ENCODE data around the gene EPM2AIP1. TPM values are rescaled to one million over a fixed set of nuclear protein-coding genes. Genes with fewer than 3 reads are reported as not detected.

The EPM2AIP1 gene
- total and polyA plus RNA-seq, 2 experiments from 2014 or later: 7.5 to 20.2 TPM

GRCh38 chr3:36993326-36994283 is 674 bp upstream of the EPM2AIP1 start, which contains the start of gene MLH1:
MLH1 (plus strand) TSS chr3:36993518; CDS start chr3:36993548, 30 bp downstream.
- peaks cover 37% of the 10 kb centered on the region for H3K4me1 ChIP-seq (ENCODE audit: insufficient read depth)
- peaks cover 25% of the 10 kb centered on the region for H3K36me3 ChIP-seq (ENCODE audit: low read depth)
- peak within 1 kb of the TSS; percentile 98 for H3K27ac ChIP-seq
- WGBS, 2 experiments (ENCODE audit: low coverage in 1 of 2, low lambda C conversion rate in 2 of 2, missing lambda C conversion rate in 2 of 2): 1% methylated on average over 46 to 47 of the region's 47 CpGs
- H3K4me2 ChIP-seq (ENCODE audit: unreplicated experiment): peak within 1 kb of the TSS; percentile 99
- H3K27me3 ChIP-seq (replicated peaks; ENCODE audit: insufficient read depth): no peaks in the 10 kb centered on the region
- TF ChIP-seq EZH2phosphoT487 (IDR thresholded peaks at IDR 0.05; ENCODE audit: insufficient read depth, low read depth) (no peak), EZH2 (IDR thresholded peaks at IDR 0.05; ENCODE audit: insufficient read depth, poor library complexity, severe bottlenecking) (no peak)
- H3K79me2 ChIP-seq (ENCODE audit: insufficient read depth): peaks cover 86% of the 10 kb centered on the region
- H3F3A ChIP-seq (ENCODE audit: insufficient read depth): peaks cover 17% of the 10 kb centered on the region
- no peaks in the 10 kb centered on the region for H3K9me2 ChIP-seq (ENCODE audit: insufficient read depth)
- peak; percentile 96 for DNase-seq
- H3K4me3 ChIP-seq: peak within 1 kb of the TSS; percentile 97
- peak within 1 kb of the TSS; percentile 90 for H2AFZ ChIP-seq
- H3K9me3 ChIP-seq (ENCODE audit: low read depth): no peaks in the 10 kb centered on the region
- in situ Hi-C loops (cut with MboI): no loop called here
- peak within 1 kb of the TSS; percentile 96 for H3K9ac ChIP-seq
- peaks cover 6% of the 10 kb centered on the region; the same call in 1 of the 2 replicates for H4K20me1 ChIP-seq (ENCODE audit: insufficient read depth)

- peaks cover 86% of the 10 kb centered on the region for H3K79me2 ChIP-seq (ENCODE audit: insufficient read depth)
- WGBS, 2 experiments (ENCODE audit: low coverage in 1 of 2, low lambda C conversion rate in 2 of 2, missing lambda C conversion rate in 2 of 2): 4 to 6% methylated on average over 24 of the region's 24 CpGs
These were observed 767 bp downstream of the EPM2AIP1 start for GRCh38 chr3:36991923-36992805.

GRCh38 chr3:36991147-36991546 is 1.8 kb downstream of the EPM2AIP1 start:
- Histone ChIP-seq H3F3A (ENCODE audit: insufficient read depth) (peaks cover 19% of the 10 kb centered on the region), H3K27ac (no peak overlapping the region), H4K20me1 (ENCODE audit: insufficient read depth) (peaks cover 6% of the 10 kb centered on the region; the same call in 1 of the 2 replicates), H3K27me3 (replicated peaks; ENCODE audit: insufficient read depth) (no peaks in the 10 kb centered on the region), H3K36me3 (ENCODE audit: low read depth) (peaks cover 14% of the 10 kb centered on the region), H3K9me2 (ENCODE audit: insufficient read depth) (no peaks in the 10 kb centered on the region), H2AFZ (no peak overlapping the region), H3K4me2 (ENCODE audit: unreplicated experiment) (peak overlapping the region; percentile 99), H3K4me3 (peak overlapping the region; percentile 97), H3K4me1 (ENCODE audit: insufficient read depth) (peaks cover 37% of the 10 kb centered on the region), H3K79me2 (ENCODE audit: insufficient read depth) (peaks cover 76% of the 10 kb centered on the region), H3K9me3 (ENCODE audit: low read depth) (no peaks in the 10 kb centered on the region), H3K9ac (peak overlapping the region; percentile 96)
- TF ChIP-seq EZH2 (IDR thresholded peaks at IDR 0.05; ENCODE audit: insufficient read depth, poor library complexity, severe bottlenecking) (no peak), EZH2phosphoT487 (IDR thresholded peaks at IDR 0.05; ENCODE audit: insufficient read depth, low read depth) (no peak)
- DNase-seq: no peak
- in situ Hi-C loops (cut with MboI): no loop called here
- WGBS, 2 experiments (ENCODE audit: low coverage in 1 of 2, low lambda C conversion rate in 2 of 2, missing lambda C conversion rate in 2 of 2): 90% methylated on average over 3 of the region's 3 CpGs

More at GRCh38 chr3:36991923-36992805, 767 bp downstream of the EPM2AIP1 start:
- Histone ChIP-seq H3F3A (ENCODE audit: insufficient read depth) (peaks cover 17% of the 10 kb centered on the region), H3K27ac (peak overlapping the region; percentile 98), H4K20me1 (ENCODE audit: insufficient read depth) (peaks cover 6% of the 10 kb centered on the region; the same call in 1 of the 2 replicates), H3K9me2 (ENCODE audit: insufficient read depth) (no peaks in the 10 kb centered on the region), H3K9me3 (ENCODE audit: low read depth) (no peaks in the 10 kb centered on the region), H3K9ac (peak overlapping the region; percentile 96), H3K27me3 (replicated peaks; ENCODE audit: insufficient read depth) (no peaks in the 10 kb centered on the region), H3K4me1 (ENCODE audit: insufficient read depth) (peaks cover 37% of the 10 kb centered on the region), H3K36me3 (ENCODE audit: low read depth) (peaks cover 17% of the 10 kb centered on the region), H3K4me2 (ENCODE audit: unreplicated experiment) (peak overlapping the region; percentile 99), H2AFZ (peak overlapping the region; percentile 64), H3K4me3 (peak overlapping the region; percentile 97)
- peak; percentile 80 for DNase-seq
- TF ChIP-seq EZH2 (IDR thresholded peaks at IDR 0.05; ENCODE audit: insufficient read depth, poor library complexity, severe bottlenecking) (no peak), EZH2phosphoT487 (IDR thresholded peaks at IDR 0.05; ENCODE audit: insufficient read depth, low read depth) (no peak)
- in situ Hi-C loops (cut with MboI): no loop called here

- no peak overlapping the region for H2AFZ ChIP-seq
- H3K27me3 ChIP-seq (replicated peaks; ENCODE audit: insufficient read depth): no peaks in the 10 kb centered on the region
- H3K79me2 ChIP-seq (ENCODE audit: insufficient read depth): peaks cover 60% of the 10 kb centered on the region
- H3K9me2 ChIP-seq (ENCODE audit: insufficient read depth): no peaks in the 10 kb centered on the region
- H4K20me1 ChIP-seq (ENCODE audit: insufficient read depth): peaks cover 6% of the 10 kb centered on the region; the same call in 1 of the 2 replicates
- no peak overlapping the region for H3K27ac ChIP-seq
- peak overlapping the region; percentile 96 for H3K9ac ChIP-seq
- no peak for DNase-seq
- peak overlapping the region; percentile 99 for H3K4me2 ChIP-seq (ENCODE audit: unreplicated experiment)
- in situ Hi-C loops (cut with MboI): no loop called here
- peaks cover 25% of the 10 kb centered on the region for H3K36me3 ChIP-seq (ENCODE audit: low read depth)
- TF ChIP-seq EZH2 (IDR thresholded peaks at IDR 0.05; ENCODE audit: insufficient read depth, poor library complexity, severe bottlenecking): no peak
- no peak for TF ChIP-seq EZH2phosphoT487 (IDR thresholded peaks at IDR 0.05; ENCODE audit: insufficient read depth, low read depth)
- H3K4me3 ChIP-seq: peak overlapping the region; percentile 97
- peaks cover 35% of the 10 kb centered on the region for H3K4me1 ChIP-seq (ENCODE audit: insufficient read depth)
- H3K9me3 ChIP-seq (ENCODE audit: low read depth): no peaks in the 10 kb centered on the region
- peaks cover 25% of the 10 kb centered on the region for H3F3A ChIP-seq (ENCODE audit: insufficient read depth)
These were observed 3.4 kb downstream of the EPM2AIP1 start for GRCh38 chr3:36989568-36989967.
